NCI-H748 (cell line): Measurements from ENCODE around the gene NDUFB8.
A peak's percentile ranks its signal among the peaks of the same experiment; 100 is the strongest.

ENCODE experiments used
- DNase-seq: peaks from one replicate; lab custom pipeline; 2025; ENCODE audit not compliant: unreplicated experiment; lab: John Stamatoyannopoulos, UW

The NDUFB8 gene

GRCh38 chr10:100537475-100537874 is 7.8 kb upstream of the NDUFB8 start:
- DNase-seq, result no peak

DNA sequence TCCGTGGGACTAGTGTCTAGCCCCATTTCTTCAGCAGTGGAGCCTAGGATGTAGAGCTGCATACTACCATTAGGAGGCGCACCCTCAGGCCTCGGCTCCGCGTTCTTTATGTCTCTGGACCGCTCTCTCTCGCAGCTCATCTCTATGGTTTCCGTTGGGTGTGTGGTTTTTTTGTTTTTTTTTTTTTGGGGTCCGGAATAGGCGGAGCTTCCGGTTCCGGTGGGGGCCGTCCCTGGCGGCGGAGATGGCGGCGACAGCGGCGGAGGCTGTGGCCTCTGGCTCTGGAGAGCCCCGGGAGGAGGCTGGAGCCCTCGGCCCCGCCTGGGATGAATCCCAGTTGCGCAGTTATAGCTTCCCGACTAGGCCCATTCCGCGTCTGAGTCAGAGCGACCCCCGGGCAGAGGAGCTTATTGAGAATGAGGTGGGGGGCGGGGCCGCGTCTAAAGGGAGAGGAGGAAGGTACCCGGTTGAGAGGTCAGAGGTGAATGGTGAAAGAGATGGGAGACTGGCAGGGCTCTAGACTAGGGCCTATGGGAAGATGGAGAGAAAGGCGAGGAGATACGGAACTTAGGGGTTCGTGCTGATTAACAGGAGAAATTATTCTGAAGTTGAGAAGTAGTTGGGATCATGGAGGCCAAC is 6.2 kb upstream of the NDUFB8 start, which contains the start of gene HIF1AN:
Gene HIF1AN, plus strand, starts transcription at position 229 of the 639 bp plus-strand sequence. Its CDS starts 16 bp downstream, at position 245.
- DNase-seq, result peak; percentile 91

DNA sequence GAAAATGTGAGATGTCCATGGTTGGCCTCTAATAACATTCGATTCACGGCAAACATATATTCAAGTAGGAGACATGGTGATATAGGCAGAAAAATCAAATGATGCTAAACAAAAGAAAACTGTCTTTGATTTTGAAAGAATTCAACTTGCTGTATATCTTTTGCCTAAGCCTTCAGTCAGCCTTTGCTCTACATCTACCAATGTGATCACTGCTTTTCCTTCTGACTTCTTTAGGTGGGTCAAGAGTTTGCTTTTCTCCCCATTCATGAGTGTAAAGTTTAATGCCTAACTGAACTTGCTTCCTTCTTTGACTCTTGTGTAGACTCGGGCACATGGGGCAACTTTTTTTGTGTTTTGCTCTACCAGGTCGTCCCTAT is 5.7 kb upstream of the NDUFB8 start:
- DNase-seq, result no peak

DNA sequence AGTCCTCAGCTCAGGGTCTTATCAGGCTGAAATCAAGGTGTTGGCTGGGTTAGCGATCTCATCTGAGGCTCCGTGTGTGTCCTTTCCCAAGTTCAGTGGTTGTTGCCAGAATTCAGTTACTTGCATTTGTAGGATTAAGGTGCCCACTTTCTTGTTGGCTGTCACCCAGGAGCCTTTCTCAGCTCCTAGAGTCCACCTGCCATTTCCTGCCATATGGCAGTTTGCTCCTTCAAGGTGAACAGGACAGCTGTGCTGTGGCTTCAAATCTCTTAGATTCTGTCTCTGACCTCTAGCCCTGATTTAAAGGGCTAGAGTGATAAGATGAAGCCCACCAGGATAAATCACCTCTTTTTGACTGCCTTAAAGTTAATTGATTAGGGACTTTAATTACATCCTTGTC is 5.1 kb upstream of the NDUFB8 start:
- DNase-seq, result no peak

- no peak for DNase-seq
These were observed 2.1 kb upstream of the NDUFB8 start for GRCh38 chr10:100531761-100532160.

DNA sequence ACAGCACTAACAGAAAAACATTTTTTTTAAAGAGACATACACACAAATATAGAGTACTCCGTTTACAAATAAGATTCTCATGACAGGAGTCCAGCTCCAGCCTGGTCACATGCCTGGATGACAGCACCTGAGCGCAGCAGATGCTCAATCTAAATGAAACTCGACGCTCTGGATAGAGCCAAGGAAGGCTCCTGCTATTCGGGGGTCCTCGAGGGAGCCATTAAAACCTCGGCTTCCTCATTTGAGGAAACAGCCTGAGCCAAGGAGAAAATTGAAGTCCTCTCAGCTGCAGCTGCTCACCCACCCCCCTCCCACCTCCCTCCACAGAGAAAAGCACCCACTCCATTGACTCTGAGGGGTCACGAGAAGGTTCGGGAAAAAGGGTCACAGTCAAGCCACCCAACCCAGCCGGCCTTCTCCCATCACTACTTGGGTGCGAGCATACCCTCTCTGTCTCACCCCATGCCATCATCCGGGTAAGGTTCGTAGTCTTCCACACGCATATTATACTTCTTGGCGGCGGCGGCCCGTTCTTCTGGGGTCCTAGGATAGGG is 673 bp downstream of the NDUFB8 start:
- no peak for DNase-seq

- DNase-seq, result no peak
These were observed 1.4 kb downstream of the NDUFB8 start for GRCh38 chr10:100528123-100528886.

DNA sequence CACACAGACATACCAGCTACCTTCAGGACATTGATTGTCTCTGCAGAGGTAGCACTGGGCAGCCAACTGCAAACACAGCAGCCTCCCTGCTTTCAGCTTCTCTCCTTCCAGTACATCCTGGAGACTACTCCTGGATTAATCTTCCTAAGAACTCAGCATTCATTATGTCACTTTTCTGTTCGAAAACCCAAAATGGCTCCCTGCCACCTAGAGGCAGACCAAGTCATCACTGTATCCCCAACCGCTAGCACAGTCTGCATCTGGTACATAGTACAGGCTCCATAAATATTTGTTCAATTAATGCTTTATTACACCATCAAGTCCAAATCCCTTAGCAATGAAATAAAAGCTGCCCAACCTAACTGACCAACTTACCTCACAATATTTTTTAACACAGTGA is 5.0 kb downstream of the NDUFB8 start:
- DNase-seq, result no peak

DNA sequence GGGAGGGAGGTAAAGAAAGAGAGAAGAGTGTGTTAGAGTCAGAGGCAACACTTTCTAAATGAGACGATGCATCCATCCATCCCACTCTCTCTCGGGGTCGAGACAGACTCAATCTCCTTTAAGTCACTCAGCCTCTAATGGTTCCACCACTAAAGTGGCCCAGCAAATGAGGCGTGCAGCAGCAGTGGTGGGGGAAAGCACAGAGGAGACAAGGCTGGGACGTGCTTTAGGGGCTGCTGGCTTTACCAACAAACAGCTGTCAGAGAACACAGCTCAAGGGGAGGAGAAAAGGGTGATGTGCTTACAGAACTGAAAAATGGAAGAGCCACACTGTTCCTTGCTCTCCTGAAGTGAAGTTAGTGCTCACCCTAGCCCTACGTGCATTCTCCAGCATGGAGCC is 5.5 kb downstream of the NDUFB8 start:
- no peak for DNase-seq

GRCh38 chr10:100522945-100523344 is 6.7 kb downstream of the NDUFB8 start:
- DNase-seq, result no peak

DNA sequence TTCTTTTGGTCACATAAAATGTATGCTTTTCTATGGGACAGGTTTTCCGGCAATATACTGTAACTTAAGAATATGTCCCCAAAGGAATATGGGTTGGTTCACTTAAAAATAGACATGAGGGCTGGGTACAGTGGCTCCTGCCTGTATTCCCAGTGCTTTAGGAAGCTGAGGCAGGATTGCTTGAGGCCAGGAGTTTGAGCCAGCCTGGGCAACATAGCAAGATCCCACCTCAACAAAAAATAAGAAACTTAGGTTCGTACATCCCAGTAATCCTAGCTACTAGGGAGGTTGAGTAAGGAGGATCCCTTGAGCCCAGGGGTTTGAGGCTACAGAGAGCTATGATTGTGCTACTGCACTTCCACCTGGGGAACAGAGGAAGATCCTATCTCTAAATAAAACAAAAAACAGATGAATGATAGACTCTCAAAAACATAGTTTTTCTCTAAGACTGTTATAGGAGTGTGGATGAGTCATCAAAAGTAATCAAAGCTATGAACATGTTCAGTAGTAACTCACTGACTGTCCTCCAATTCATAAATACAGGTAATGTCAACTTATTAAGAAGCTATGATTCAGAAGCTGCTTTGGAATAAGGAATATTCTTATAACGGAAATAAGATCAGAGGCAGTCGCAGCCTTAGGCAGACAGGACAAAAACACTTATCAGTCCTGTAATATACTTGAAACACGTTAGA is 7.4 kb downstream of the NDUFB8 start:
- no peak for DNase-seq

DNA sequence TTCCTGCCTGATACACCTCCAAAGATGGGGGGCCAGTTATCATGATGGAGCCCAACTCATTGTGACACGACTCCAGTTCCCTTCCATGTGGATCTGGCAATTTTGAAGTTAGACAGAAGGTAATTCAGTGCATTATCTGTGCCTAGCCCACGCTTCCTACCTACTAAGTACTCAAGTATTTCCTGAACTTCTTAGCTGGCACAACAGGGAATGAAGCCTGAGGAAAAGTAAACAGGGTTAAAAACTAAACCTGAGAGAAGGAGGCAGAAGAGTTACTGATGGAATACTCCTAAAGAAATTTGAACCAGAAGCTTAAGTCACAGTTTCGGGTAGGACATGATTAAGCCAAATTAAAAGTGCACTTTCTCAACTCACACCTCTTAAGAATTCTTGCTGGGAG is 8.9 kb downstream of the NDUFB8 start:
- DNase-seq, result no peak

DNA sequence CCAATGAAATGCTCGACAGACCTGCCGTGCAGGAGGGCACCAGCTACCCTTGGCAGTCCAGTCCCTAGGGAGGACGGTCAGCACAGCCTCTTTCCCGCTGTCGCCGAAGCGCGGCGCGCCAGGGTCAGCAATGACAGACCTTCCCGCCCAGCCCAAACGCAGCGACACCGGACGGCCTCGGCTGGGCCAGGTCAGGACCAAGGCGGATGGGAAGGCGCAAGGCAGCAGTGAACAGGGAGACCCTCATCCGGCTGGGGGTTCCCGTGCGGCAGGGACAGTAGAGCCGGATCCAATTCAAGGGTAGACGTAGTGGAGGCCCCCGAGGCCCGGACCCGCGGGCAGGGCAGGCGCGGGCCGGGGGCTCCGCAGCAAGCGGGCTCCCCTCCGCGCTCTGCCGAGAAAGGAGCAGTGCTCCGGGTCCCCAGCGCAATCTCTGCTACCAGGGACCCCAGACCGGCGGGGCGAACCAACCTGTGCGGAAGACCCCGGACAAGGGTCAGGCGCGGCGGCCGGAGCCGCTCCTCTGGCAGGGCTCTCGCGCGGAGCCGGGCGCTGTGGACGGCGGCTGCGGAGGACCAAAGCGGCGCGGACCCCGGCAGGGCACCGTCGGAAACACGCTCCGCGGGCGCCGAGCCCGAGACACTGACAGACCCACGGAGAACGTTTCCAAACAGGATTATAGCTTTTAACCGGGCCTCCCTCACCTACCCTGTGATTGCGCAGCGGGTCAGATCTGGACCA is 10.2 kb downstream of the NDUFB8 start, which contains the start of gene SEC31B:
Gene SEC31B, minus strand, starts transcription at position 551 of the 741 bp plus-strand sequence. CDS start 2,909 bp downstream, outside the sequence.
- peak; percentile 74 for DNase-seq

- DNase-seq, result peak; percentile 66
These were observed 10.9 kb downstream of the NDUFB8 start for GRCh38 chr10:100518761-100519241.

GRCh38 chr10:100516847-100517246 is 12.8 kb downstream of the NDUFB8 start:
- DNase-seq, result peak; percentile 22

GRCh38 chr10:100515612-100516011 is 14.1 kb downstream of the NDUFB8 start:
- no peak for DNase-seq

GRCh38 chr10:100510533-100511308 is 18.9 kb downstream of the NDUFB8 start:
- DNase-seq, result no peak

DNA sequence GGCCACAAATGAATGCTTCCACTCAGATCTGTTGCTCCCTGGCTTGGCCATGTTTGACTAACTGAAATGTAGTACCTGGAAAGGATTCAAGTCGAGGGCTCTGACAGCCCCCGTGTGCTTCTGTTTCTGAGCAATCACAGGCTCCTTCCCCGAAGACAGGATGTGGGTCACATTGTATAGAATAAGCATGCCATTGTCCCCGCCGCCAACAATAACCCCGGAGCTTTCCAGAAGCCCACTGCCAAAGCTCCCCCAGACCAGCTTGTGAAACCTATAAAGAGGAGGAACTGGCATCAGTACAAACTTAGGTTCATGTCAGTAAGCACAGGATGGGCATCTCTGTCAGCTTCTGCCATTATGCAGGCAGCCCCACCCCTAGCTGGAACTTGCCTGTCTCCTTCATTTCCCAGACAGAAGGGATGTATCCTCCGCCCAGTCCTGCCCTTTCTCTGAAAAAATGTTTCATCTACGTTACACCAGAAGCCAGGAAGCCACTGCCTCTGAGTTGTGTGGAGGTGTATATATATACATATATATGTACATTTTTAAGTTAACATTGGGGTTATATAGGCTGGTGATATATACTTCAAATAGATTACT is 20.3 kb downstream of the NDUFB8 start:
- DNase-seq, result no peak

- DNase-seq, result peak; percentile 41
These were observed 20.9 kb downstream of the NDUFB8 start for GRCh38 chr10:100508691-100509150.
